Femur (tissue), 1 donor: ENCODE measurements around the gene BCAR3.

Experiments used
- DNase-seq: peaks from one replicate; pipeline ENCODE4 v3.0.0-alpha.2; 2017

Gene BCAR3

DNA sequence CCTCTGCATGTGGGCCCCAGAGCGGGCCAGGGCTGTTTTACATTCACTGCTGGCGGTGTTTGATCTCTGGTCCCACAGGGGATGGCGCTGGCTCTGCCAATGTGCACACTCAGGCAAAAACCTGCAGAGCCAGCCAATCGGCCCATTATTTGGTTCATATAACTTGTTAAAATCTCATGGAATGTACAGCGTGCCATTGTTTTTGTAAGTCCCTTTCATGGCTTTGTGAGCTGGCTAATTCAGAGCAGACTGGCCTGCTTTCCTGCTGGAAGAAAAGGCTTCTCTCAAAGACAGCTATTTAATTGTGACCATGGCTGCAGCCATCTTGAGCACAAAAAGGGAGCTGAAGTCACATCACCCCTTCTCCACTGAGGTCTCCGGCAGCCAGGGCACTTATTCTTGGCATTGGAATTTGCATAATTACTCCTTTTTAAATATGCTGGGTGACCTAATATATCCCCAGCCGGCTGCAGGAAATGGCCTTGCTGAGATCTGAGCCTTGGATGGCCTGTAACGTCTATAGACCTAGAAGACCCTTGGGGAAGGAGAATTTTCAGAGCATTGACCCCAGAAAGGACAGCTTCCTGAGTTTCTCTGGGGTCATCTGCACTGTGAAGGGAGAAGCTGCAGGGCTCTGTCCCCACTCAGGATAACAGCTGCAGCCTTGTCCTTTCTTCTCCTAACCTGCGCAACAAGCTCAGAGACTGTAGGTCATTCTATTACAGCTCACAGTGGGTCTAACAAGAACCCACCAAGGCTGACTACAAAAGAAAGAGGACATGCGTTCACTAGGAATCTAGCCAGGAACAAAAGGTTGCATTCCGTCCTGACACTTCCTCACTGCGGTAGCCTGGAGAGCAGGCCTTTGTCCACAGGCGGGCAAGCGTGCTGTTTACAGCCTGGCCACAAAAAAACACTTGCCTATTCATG, 45.8 kb downstream of the BCAR3 start:
- DNase-seq, result no peak

DNA sequence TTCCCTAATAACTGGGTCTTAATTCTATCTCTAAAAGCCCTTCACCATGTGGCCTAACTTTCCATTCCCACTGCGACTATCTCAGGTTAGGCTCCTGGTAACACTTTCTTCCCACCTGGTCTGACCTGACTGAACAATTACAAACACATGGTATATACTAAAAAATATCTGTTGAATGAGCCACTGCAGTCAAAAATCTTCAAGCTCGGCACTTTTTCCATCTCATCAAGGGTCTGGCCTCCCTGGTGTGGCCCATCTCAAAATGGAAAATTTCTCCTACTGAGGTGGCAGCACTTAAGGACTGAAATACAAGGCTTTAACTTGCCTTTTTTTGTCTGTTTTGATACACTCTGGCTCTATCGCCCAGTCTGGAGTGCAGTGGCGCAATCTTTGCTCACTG, 48.3 kb downstream of the BCAR3 start:
- no peak for DNase-seq

DNA sequence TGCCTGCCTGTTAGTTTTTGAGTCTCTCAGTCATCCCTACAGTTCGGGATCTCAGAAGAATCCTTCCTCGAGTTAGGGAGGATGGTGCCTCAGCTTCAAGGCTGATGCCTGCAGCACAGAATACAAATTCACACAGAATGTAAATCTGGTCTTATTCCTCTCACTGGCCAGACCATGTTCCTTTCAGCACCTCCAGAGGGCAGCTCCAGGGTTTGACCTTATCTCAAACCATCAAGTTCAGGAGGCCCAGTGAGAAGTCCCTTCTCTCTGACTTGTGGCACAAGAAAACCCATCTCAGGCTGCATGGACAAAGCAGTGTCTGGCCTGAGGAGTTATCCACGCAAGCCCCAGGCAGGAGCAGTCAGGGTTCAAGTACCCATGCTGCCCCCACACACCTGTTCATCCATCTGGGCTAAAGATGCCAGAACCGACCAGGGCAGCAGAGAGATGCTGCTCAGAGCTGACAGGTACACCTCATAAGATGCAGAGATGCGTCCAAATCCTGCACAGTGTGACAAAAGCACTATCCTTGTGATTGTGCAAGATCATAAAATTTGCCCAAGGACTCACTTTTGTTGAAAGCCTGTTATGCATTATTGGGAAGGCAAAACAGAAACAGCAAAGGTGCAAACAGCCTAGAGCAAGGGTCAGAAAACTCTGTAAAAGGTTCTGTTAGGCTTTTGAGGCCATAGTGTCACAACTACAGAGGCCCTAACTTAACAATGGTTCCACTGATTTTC, 49.8 kb downstream of the BCAR3 start:
- no peak for DNase-seq

DNA sequence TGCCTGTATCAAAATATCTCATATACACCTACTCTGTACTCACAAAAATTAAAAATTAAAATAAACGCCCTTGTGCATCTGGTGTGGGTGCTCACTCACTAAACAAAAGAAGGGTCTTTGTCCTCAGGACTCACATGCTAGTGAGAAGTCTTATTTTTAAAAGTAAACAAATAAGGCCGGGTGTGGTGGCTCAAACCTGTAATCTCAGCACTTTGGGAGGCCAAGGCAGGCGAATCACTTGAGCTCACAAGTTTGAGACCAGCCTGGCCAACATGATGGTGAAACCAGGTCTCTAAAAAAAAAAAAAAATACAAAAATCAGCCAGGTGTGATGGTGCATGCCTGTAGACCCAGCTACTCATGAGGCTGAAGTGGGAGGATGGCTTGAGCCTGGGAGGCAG, 51.5 kb downstream of the BCAR3 start:
- no peak for DNase-seq

DNA sequence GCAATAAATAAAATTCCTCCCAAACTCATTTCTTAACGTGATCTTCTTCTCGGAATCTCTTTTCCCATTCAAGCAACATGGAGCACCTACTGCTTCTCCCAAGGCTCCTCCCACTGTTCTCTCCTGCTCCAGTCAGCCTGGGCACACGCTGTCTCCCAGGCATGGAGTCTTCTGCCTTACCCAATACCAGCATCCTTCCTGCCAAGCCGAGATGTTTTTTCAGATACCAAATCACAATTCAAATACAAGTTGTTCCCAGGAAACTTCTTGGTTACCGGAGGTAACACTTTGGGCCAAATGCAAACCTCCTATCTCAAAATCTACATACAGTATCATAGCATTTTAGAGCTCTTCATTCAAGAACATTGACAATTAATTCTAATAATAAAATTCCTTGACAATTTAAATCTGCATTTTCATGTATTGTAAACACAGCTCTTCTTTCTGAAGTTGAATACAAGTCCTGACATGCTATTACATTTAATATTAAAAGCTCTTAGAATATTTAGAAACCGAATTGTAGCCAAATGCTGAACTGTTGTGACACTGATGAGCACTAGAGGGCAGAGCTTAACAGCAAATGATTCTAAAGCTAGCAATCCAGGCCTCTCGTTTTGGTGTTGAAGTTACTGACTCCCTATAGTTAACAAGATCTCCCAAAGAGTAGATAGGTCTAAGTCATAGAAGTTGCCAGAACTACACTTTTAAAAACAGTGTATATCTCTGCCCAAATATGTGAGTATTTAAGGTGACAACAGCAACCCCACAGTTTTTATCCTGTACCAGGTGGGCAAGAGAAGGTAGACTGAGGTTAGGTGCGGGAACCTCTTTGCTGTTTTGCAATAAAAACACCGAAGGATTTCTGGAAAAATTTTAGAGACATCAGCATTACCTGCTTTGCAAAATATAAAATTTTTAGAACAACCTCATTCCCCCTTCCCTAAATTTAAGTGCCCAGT, 52.3 kb downstream of the BCAR3 start:
- DNase-seq, result no peak

DNA sequence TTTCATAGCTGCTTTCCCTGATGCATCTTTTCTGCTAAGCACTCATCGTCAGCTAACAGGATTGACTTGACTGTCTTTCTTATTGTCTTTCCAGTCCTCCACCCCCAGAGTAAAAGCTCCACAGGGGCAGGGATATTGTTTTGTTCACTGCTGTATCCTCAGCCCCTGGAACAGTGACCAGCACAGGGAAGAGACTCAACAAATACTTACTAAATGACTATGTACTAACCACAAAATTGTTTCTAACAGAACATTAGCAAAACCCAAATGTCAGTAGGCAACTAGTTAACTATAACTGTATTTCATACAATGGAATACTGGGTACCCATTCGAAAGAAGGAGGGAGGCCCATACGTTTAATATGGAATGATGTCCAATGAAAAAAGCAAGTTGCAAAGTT, 53.0 kb downstream of the BCAR3 start:
- DNase-seq, result no peak

DNA sequence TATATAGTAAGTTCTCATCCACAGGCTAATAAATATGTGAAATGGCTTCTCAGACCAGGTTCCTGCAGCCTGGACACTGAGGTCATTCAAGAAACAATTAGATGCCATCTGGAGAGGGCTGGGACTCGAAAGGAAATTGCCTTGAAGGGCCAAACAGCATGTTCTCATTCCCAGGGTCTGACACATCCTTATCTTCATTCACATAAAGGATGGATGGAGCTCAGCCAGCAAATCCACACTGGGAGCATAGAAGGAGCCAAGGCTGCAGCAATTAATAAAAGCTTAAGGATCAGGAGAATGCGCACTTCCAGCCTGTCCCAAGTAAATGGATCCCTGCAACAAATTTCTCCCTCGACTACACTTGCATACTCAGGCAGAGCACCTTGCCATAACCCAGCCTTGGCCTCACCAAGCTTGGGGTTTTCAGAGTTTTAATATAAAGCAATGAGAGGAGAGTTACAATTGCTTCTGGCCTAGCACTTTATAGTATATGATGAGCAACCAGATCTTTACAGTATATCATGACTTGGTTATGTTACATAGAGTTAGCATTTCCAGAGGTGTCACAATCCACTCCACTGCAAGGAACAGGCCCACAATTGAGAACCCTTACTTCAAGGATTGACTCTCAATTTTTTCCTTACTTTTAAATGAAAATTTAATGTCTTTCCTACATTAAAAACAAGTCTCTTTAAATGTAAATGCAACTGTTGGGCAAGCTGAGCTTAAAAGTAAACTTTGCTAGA, 55.9 kb downstream of the BCAR3 start:
- no peak for DNase-seq

DNA sequence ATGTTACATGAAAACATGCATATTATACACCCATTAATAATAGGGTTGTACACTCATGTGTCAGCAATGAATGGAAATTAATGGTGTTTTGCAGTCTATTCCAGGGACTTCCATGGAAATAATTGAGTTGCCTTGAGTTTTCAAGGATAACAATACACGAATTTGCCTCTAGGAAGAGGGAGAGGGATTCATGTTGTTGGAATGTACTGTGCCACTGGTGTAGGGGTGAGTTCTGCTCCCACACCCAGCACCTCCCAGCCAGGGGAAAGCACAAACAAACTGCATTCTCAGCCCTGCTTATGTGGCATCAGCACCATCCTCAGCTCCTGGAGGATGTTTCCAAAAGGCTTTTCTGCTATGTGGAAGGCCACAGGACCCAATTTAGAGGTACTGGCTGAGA, 57.8 kb downstream of the BCAR3 start:
- DNase-seq, result no peak

DNA sequence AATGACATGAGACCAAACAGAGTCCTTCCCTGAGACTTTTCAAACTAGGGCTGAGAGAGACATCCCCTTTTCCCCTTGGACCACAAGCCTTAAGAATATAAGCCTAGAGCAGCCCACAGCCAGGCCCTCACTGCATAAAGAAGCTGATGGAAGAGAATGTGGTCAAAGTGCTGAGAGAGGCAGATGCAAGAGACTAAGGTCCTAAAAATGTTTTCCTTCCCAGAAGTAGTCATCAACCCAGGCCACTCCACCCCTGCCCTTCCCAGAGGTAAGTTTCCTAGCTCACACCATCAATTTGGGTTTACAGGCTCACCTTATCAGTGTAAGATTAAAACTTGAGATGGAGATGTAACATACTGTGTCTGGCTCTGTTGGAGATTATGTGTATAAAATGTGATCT, 58.2 kb downstream of the BCAR3 start:
- DNase-seq, result no peak

DNA sequence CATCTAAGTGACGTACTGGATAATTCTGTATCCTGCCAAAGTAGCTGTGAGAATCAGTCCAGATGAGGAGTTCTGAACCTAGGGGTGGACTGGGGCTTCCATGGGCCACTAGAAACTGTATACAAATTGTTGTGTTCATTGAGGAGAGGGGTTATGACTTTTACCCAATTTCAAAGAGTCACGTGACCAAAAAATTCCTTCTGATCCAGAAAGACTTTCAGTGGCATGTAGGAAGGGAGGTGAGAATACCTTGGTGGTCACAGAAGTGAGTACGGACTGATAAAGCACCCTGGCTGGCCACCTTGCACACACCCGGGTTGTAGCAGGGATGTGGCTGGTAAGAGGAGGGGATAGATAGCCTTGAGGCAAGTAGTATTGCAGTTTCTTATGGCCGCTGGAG, 60.4 kb downstream of the BCAR3 start:
- DNase-seq, result no peak

DNA sequence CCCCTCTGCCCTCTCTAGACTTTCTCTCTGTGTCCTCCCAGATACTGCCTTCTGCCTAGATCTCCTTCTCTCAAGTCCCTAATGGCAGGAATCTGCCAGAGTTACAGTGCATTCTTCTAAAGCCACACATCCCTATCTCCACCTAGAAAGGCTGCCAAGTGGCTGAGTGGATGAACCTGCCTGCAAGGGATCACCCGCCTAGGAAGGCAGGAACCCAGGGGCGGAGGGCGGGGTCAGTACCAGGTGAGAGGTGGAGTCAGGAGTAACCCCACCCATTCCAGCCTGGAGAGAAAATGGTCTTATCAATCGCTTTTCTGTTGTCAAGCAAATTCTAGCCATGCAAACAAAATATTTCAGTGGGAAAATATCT, 60.8 kb downstream of the BCAR3 start:
- DNase-seq, result no peak

DNA sequence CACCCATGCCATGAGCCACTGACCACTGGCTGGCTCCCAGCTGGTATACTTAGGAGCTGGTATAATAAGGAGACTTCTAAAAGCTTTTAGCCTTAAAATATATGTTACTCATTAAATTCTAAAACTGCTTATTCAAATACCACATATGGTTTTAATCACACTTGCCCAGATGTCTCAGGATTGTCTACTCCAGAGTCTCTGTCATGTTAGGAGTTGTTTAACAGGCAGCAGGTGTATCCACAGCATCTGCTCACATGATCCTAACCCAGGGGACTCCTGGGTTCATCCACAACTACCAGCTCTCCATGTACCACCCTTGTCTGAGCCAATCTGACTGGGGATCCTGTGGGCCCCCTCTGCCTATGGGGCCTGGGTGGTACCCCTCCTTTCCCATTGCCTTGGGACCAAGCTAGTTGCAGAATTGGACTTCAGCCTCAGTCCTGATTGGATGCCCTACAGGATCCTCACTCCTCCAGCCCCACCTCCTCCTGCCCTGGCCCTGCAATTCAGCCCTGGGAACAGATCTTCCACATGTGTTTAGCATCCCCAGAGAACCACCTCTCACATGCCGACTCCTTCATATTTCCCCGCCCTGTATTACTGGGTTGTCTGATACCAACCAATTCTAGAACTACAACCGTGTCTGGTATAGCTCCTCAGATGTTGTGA, 61.3 kb downstream of the BCAR3 start:
- no peak for DNase-seq

DNA sequence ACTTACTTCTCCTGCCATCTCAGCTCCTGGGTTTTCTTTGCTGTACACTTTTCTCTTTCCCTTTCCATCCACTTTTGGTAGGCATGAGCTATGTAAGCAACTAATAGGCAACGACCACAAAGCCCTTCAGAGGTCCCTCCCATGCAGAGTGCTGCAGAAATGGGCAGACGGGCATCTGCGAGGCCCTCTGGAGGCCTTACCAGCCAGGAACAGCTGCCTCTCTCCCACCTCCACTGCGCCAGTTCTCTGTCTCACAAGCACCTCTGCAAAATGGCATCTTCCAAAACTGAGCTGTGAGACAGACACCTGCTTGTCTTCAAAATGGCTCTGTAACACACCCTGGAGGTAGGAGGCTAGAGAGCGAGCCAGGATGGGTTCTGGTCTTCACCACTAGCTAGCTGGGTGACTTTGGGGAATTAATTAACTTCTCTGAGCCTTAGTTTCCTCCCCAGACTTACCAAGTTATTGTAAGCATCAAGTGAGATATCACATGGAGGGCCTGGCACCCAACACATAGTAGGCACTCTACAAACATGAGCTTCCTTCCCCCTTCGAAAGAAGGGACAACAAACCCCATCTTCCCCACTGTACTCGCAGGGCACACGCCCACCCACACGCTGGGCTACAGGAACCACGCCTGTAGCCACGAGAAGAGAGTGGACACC, 62.0 kb downstream of the BCAR3 start:
- DNase-seq, result no peak

DNA sequence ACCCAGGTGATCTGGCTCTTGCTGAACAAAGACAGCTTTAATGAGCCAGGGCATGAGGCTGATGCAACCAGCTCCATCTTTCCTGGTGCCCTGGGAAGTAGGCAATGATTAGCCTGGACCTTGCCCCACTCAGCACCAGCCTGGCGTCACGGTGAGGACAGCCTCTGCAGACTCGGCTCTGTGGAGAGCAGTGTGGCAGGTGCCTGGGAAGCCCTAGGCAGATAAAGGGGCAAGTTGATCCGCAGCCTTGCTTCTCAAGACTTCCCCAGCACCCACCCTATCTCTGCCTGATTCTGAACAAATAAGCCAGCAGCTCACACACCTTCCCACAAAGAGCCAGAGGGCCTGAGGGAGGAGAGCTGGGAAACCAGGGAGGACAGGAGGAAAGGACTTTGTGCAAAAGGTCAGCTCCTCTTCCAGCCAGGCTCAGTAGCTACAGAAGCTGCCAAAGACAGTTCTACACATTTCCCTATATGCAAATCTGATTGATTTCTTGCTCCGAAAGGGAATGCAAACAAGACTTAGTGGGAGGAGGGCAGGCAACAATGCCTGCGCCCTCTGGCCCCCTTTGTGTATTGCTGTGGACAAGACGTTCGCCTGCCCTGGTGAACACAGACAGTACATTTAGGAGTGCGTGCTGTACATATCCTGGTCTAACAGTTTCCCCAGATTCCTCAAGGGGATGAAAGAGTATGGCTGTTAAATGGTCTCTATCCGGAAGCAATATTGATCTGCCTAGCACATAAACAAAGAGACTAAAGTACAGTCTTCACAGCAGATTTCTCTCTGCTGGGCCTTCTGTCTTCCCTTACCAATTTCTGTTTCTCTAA, 63.8 kb downstream of the BCAR3 start:
- DNase-seq, result no peak

DNA sequence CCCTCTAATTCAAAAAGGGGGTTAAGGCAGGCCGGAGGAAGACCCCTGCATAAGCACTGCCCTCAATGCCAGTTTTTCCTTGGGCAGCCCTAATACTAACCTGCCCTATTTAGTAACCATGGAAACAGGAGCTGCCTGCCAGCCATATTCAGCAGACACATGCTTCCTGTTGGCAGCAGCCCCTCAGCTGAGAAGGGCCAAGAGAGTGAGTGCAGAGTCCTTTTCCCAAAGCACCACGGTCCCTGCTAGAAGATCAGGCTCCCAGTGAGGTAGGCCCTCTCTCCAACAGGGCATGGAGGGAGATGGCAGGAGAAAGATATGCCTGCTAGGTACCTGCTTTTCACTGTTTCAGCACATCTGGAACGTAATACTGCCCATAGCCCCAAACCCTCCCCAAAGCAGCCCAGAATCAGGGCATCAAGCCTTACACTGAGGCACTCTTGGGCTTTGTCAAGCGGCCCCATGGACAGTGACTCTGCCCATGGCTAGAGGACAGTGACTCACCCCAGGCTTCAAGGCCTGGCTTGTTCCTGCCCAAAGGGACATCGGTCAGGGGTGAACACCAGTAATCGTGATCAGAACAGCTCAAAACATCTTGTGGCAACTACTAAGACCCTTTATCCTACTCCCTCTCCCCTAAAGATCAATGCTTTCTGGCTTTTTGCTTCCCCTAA, 64.5 kb downstream of the BCAR3 start:
- DNase-seq, result peak; percentile 83

DNA sequence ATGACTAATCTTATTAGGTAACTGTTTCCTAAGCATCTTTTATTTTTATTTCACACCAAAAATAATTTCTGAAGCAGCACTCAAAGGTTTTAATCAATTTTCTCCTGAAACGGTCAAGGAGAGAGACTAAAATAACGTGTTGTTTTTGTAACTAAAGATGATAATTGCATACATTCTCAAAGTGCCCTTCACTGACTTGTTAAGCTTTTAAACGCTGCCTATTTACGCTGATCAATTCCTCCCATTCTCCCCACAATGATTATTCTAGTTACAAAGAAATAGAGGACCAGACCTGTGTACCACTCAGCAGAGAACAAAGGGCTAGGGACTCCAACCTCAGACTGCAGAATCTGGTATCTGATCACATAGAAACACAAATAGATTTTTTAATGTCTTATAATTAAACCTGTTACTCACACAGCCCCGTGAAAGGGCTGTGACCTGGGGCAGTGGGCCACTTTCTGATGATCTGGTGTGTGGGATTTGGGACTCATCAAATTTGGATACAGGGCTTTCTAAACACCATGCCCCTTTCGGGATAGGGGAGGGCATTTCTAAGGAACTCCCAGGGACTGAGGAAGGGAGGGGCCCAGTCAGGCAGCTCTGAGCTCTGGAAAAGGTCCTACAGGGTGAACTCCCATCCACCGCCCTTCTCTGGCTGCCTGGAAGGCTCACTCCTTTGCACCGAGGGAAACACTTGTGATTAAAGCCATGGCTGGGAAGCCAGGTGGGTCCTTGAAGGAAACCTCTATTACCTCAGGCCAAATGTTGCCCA, 65.2 kb downstream of the BCAR3 start:
- DNase-seq, result no peak

DNA sequence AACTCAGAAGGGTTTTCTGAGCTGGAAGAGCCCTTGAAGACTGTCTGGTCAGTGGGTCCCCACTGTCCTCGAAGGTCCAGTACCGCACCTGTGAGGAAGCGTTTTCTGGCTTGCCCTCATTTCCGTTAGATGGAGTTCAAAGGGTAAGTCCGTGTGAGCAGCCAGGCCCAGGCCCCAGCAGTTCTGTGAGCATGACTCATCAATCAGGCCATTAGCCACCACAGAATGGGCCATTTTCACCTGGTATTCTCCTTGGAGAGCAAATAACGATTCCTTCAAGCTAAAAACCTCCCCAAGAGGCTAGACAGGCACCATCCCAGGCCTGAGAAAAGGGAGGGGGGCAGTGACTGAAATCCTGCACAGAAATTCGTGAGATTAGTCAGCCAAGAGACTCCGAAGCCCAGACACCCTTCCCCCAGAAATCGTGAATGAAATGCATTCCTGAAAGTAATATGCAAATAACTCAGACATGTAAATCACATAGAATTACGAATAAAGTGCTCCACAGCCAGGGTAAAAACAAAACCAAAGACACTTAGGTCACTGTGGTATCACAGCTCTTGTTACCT, 66.0 kb downstream of the BCAR3 start:
- no peak for DNase-seq

DNA sequence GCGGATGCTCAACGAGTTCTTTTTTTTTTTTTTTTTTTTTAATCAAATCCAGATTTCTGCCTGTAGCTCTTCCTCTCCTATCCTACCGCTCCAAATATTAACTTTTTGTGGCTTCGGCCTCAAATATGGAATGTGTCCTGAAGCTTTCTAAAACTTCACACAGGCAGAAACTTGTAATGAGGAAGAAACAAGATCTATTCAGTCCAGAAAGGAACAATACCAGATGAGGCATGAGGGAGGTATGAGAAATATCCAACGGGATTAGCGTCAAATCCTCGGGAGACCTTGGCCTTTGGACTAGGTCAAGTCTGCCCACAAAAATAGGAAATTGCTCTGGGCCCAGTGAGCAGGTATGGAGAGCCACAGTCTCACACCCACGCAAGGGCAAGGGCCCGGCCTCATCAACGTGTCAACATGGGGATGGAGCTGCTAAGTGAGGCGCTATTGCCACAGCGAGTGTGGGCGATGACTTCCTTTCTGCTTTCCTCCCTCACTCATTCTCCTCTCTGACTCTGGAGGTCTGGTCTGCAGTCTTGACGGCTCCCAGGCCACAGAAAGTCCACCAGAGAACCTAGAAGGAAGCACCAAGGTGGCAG, 66.6 kb downstream of the BCAR3 start:
- DNase-seq, result no peak
